OCI-LY3 (cell line): ENCODE data around the gene PFDN1.

ENCODE experiments used
- CTCF ChIP-seq: fragments of 200-600, 300-600 bp; sonication (generic); IDR thresholded peaks from 2 replicates; pipeline ENCODE4 v1.5.1; 2014; ENCODE audit warnings: antibody characterized with exemption, low read length, low read depth
- EZH2phosphoT487 ChIP-seq: fragments of 200-600 bp; shearing (Covaris generic); IDR thresholded peaks from 2 replicates; pipeline ENCODE4 v1.6.1; 2018; ENCODE audit warnings: antibody characterized with exemption, mixed run types, low read depth

- no peak for TF ChIP-seq CTCF
- no peak for TF ChIP-seq EZH2phosphoT487
Measured at GRCh38 chr5:140223567-140223966, 79.3 kb downstream of the PFDN1 start.
